Measurements from ENCODE around the gene PSD4. TPM values are rescaled to one million over a fixed set of nuclear protein-coding genes. Genes with fewer than 3 reads are reported as not detected.

PSD4 gene
- total RNA-seq, 1 donor from 2014 or later = 0.26 TPM

Other genes starting within 250 kb of the PSD4 start
- not detected in 2 replicates for gene IL36G, start 196.0 kb upstream of the PSD4 start, total RNA-seq
- gene IL36A, start 168.5 kb upstream of the PSD4 start, total RNA-seq = not detected in 2 replicates
- not detected in 2 replicates for gene IL36B, start 121.1 kb upstream of the PSD4 start, total RNA-seq
- not detected in 2 replicates for gene IL36RN, start 114.8 kb upstream of the PSD4 start, total RNA-seq
- not detected in 2 replicates for gene IL1F10, start 106.0 kb upstream of the PSD4 start, total RNA-seq
- not detected in 2 replicates for gene IL1RN, start 46.4 kb upstream of the PSD4 start, total RNA-seq
- gene PAX8, start 105.0 kb downstream of the PSD4 start, total RNA-seq = 0.07 and 0.18 TPM in 2 replicates